Ectodermal cell (in vitro differentiated cells): Measurements from ENCODE around the gene RNF10.

Experiments used
- H3K27ac ChIP-seq: 2 replicates; pipeline ENCODE4 v1.7.0; 2013; ENCODE audit warnings: mild to moderate bottlenecking, low read depth, low read length; ENCODE audit not compliant: insufficient read depth, poor library complexity, severe bottlenecking
- H3K27me3 ChIP-seq: 2 replicates; pipeline ENCODE4 v1.7.0; 2013; ENCODE audit warnings: mild to moderate bottlenecking, low read length; ENCODE audit not compliant: insufficient read depth, control insufficient read depth, poor library complexity, severe bottlenecking
- H3K36me3 ChIP-seq: one replicate; pipeline ENCODE4 v1.7.0; 2013; ENCODE audit warnings: low read length; ENCODE audit not compliant: control insufficient read depth, insufficient read depth
- H3K4me1 ChIP-seq: one replicate; pipeline ENCODE4 v1.7.0; 2013; ENCODE audit warnings: low read length; ENCODE audit not compliant: control insufficient read depth, insufficient read depth
- H3K4me3 ChIP-seq: 2 replicates; pipeline ENCODE4 v1.7.0; 2013; ENCODE audit warnings: low read depth, low read length, control low read depth; ENCODE audit not compliant: insufficient read depth
- H3K9me3 ChIP-seq: 2 replicates; pipeline ENCODE4 v1.7.0; 2013; ENCODE audit warnings: mild to moderate bottlenecking, low read length, moderate library complexity; ENCODE audit not compliant: control insufficient read depth
- WGBS, 2 experiments: methylation state at CpG; one replicate each; pipeline ENCODE4 v1.1.7; 2013; ENCODE audit warnings: missing lambda C conversion rate in 2 of 2; 5-methylcytosine and 5-hydroxymethylcytosine counted together

Gene RNF10

GRCh38 chr12:120579179-120579578 is 45.0 kb downstream of the RNF10 start:
- H3K4me1 ChIP-seq, result peaks cover 4% of the 10 kb centered on the region
- 95 to 100% methylated on average over 1 of the region's 1 CpG for WGBS, 2 experiments
- peaks cover 8% of the 10 kb centered on the region for H3K27me3 ChIP-seq
- no peaks in the 10 kb centered on the region for H3K9me3 ChIP-seq
- H3K27ac ChIP-seq, result no peak overlapping the region
- no peak overlapping the region for H3K4me3 ChIP-seq
- H3K36me3 ChIP-seq, result peaks cover 41% of the 10 kb centered on the region

- Histone ChIP-seq H3K4me3 (peak within 1 kb of the TSS; percentile 100), H3K36me3 (peaks cover 30% of the 10 kb centered on the region), H3K27ac (peak within 1 kb of the TSS; percentile 20), H3K9me3 (no peaks in the 10 kb centered on the region), H3K4me1 (peaks cover 4% of the 10 kb centered on the region), H3K27me3 (peaks cover 21% of the 10 kb centered on the region)
- WGBS, 2 experiments, result 0 to 1% methylated on average over 56 of the region's 56 CpGs
These were observed 46.9 kb downstream of the RNF10 start, which contains the start of gene POP5 for GRCh38 chr12:120580787-120581723. Gene POP5, minus strand, starts transcription at chr12:120581402. Its CDS starts 40 bp downstream, at chr12:120581362.

GRCh38 chr12:120581998-120582397 is 47.8 kb downstream of the RNF10 start:
- 76% methylated on average over 5 to 9 of the region's 9 CpGs for WGBS, 2 experiments
- Histone ChIP-seq H3K36me3 (peaks cover 22% of the 10 kb centered on the region), H3K9me3 (no peaks in the 10 kb centered on the region), H3K27ac (no peak overlapping the region), H3K27me3 (peaks cover 22% of the 10 kb centered on the region), H3K4me1 (peaks cover 4% of the 10 kb centered on the region), H3K4me3 (peak overlapping the region; percentile 100)

GRCh38 chr12:120583478-120584030 is 49.4 kb downstream of the RNF10 start:
- Histone ChIP-seq H3K36me3 (peaks cover 11% of the 10 kb centered on the region), H3K9me3 (no peaks in the 10 kb centered on the region), H3K4me1 (peaks cover 4% of the 10 kb centered on the region), H3K27me3 (peaks cover 22% of the 10 kb centered on the region), H3K27ac (no peak overlapping the region), H3K4me3 (no peak overlapping the region)
- 36 to 38% methylated on average over 20 of the region's 20 CpGs for WGBS, 2 experiments

GRCh38 chr12:120584343-120585149 is 50.4 kb downstream of the RNF10 start:
- peaks cover 4% of the 10 kb centered on the region for H3K4me1 ChIP-seq
- peaks cover 2% of the 10 kb centered on the region for H3K36me3 ChIP-seq
- H3K4me3 ChIP-seq, result peak overlapping the region; percentile 29
- H3K27ac ChIP-seq, result no peak overlapping the region
- no peaks in the 10 kb centered on the region for H3K9me3 ChIP-seq
- WGBS, 2 experiments, result 4 to 5% methylated on average over 65 of the region's 65 CpGs
- H3K27me3 ChIP-seq, result peaks cover 22% of the 10 kb centered on the region

GRCh38 chr12:120586206-120586605 is 52.0 kb downstream of the RNF10 start:
- no peak overlapping the region for H3K27ac ChIP-seq
- H3K36me3 ChIP-seq, result no peaks in the 10 kb centered on the region
- no peak overlapping the region for H3K4me3 ChIP-seq
- H3K27me3 ChIP-seq, result peaks cover 22% of the 10 kb centered on the region
- H3K9me3 ChIP-seq, result no peaks in the 10 kb centered on the region
- H3K4me1 ChIP-seq, result no peaks in the 10 kb centered on the region
- whole genome bisulfite sequencing, 2 experiments, result 75 to 78% methylated on average over 7 of the region's 7 CpGs

GRCh38 chr12:120586860-120587259 is 52.7 kb downstream of the RNF10 start:
- Histone ChIP-seq H3K27me3 (peaks cover 22% of the 10 kb centered on the region), H3K27ac (no peak overlapping the region), H3K4me1 (no peaks in the 10 kb centered on the region), H3K36me3 (no peaks in the 10 kb centered on the region), H3K4me3 (no peak overlapping the region), H3K9me3 (no peaks in the 10 kb centered on the region)
- 94 to 97% methylated on average over 2 of the region's 2 CpGs for WGBS, 2 experiments

- no peak overlapping the region for H3K4me3 ChIP-seq
- peaks cover 22% of the 10 kb centered on the region for H3K27me3 ChIP-seq
- WGBS, 2 experiments, result 81 to 100% methylated on average over 1 of the region's 1 CpG
- no peaks in the 10 kb centered on the region for H3K4me1 ChIP-seq
- H3K27ac ChIP-seq, result no peak overlapping the region
- no peaks in the 10 kb centered on the region for H3K9me3 ChIP-seq
- H3K36me3 ChIP-seq, result no peaks in the 10 kb centered on the region
These were observed 54.2 kb downstream of the RNF10 start for GRCh38 chr12:120588371-120588770.

GRCh38 chr12:120588948-120589930 is 55.1 kb downstream of the RNF10 start:
- Histone ChIP-seq H3K27me3 (peaks cover 13% of the 10 kb centered on the region), H3K27ac (no peak overlapping the region), H3K36me3 (no peaks in the 10 kb centered on the region), H3K4me1 (no peaks in the 10 kb centered on the region), H3K9me3 (no peaks in the 10 kb centered on the region), H3K4me3 (no peak overlapping the region)
- WGBS, 2 experiments, result 91 to 94% methylated on average over 17 of the region's 17 CpGs
